Keratinocyte (primary cell): Measurements from ENCODE around the gene DLX3. TPM values are rescaled to one million over a fixed set of nuclear protein-coding genes. Genes with fewer than 3 reads are reported as not detected.
A peak's percentile ranks its signal among the peaks of the same experiment; 100 is the strongest.

Experiments
- DNase-seq: peaks from one replicate; pipeline ENCODE4 v3.0.0-alpha.2; 2011; ENCODE audit warnings: low read depth, missing footprints, low spot score
- FAIRE-seq: peaks from 2 replicates; lab custom pipeline; 2011; peaks lifted over from hg19 to GRCh38; lab: Jason Lieb, UNC
- H2AFZ ChIP-seq: 2 replicates; pipeline ENCODE4 v1.6.0; 2012; ENCODE audit warnings: low read length, control low read depth, inconsistent platforms; ENCODE audit not compliant: control insufficient read depth
- H3K27ac ChIP-seq: 2 replicates; pipeline ENCODE4 v1.5.1; 2011; ENCODE audit warnings: low read length; ENCODE audit not compliant: control insufficient read depth, insufficient read depth
- H3K27me3 ChIP-seq: 3 replicates; pipeline ENCODE4 v1.6.0; 2011; ENCODE audit warnings: low read length; ENCODE audit not compliant: control insufficient read depth, insufficient read depth; ENCODE audit errors: extremely low read depth
- H3K36me3 ChIP-seq, 2 experiments: 2 replicates in 1 of 2; 3 replicates in 1 of 2; pipeline ENCODE4 v1.5.1; 2011; ENCODE audit warnings: low read length in 2 of 2, mild to moderate bottlenecking in 1 of 2; ENCODE audit not compliant: control insufficient read depth in 2 of 2, insufficient read depth in 2 of 2; ENCODE audit errors: extremely low read depth in 1 of 2
- H3K4me1 ChIP-seq: 3 replicates; pipeline ENCODE4 v1.5.1; 2011; ENCODE audit warnings: low read length; ENCODE audit not compliant: control insufficient read depth, insufficient read depth; ENCODE audit errors: extremely low read depth
- H3K4me2 ChIP-seq: 3 replicates; pipeline ENCODE4 v1.6.0; 2011; ENCODE audit warnings: low read depth, low read length; ENCODE audit not compliant: control insufficient read depth, insufficient read depth; ENCODE audit errors: extremely low read depth
- H3K4me3 ChIP-seq, 3 experiments: fragments of 200-600 bp in 1 of 3; sonication (generic) in 1 of 3; 2 replicates in 2 of 3; 3 replicates in 1 of 3; pipeline ENCODE4 v1.5.1; 2011 to 2016; ENCODE audit warnings: low read length in 3 of 3, mild to moderate bottlenecking in 3 of 3, control low read depth in 2 of 3, inconsistent platforms in 1 of 3, low read depth in 1 of 3, mixed read lengths in 1 of 3, mixed run types in 1 of 3, moderate library complexity in 1 of 3; ENCODE audit not compliant: control insufficient read depth in 2 of 3, insufficient read depth in 2 of 3; ENCODE audit errors: extremely low read depth in 1 of 3
- H3K79me2 ChIP-seq: 2 replicates; pipeline ENCODE4 v1.6.0; 2012; ENCODE audit warnings: low read length; ENCODE audit not compliant: control insufficient read depth, insufficient read depth
- H3K9ac ChIP-seq: 3 replicates; pipeline ENCODE4 v1.6.0; 2011; ENCODE audit warnings: low read length; ENCODE audit not compliant: control insufficient read depth, insufficient read depth; ENCODE audit errors: extremely low read depth
- H3K9me1 ChIP-seq: 3 replicates; pipeline ENCODE4 v1.6.0; 2011; ENCODE audit warnings: low read length; ENCODE audit not compliant: control insufficient read depth, insufficient read depth; ENCODE audit errors: extremely low read depth
- H3K9me3 ChIP-seq: 2 replicates; pipeline ENCODE4 v1.5.1; 2012; ENCODE audit warnings: low read depth, low read length; ENCODE audit not compliant: control insufficient read depth
- H4K20me1 ChIP-seq: 3 replicates; pipeline ENCODE4 v1.6.0; 2011; ENCODE audit warnings: low read length; ENCODE audit not compliant: control insufficient read depth, insufficient read depth; ENCODE audit errors: extremely low read depth
- EZH2 ChIP-seq: IDR thresholded peaks from one replicate; pipeline ENCODE4 v1.6.1; 2012; ENCODE audit warnings: inconsistent platforms, mild to moderate bottlenecking, low read length, moderate library complexity
- dilution Hi-C: fragments of 300-500 bp; cut with MboI; formaldehyde crosslinking; loops from one replicate; pipeline ENCODE4 v1.7.0; 2020; ENCODE audit warnings: low sequenced_read_pairs; ENCODE audit not compliant: extremely low pct_ligation_motif_present
- polyA plus RNA-seq, 5 experiments: library from polyadenylated mRNA; depleted of rRNA in 3 of 5; stranded (reverse) in 3 of 5; stranded (forward) in 1 of 5; unstranded in 1 of 5; fragments of >200 nt; gene quantifications; 1 replicate in 1 of 5; 2 replicates in 3 of 5; 3 replicates in 1 of 5; pipeline versions ENCODE4 v1.2.1 to v1.2.3, GENCODE V29; 2011 to 2012; ENCODE audit warnings: missing spikeins in 2 of 5, low read depth in 1 of 5, low replicate concordance in 1 of 5
- TF ChIP-seq, protein P1 (sequence below), 3 experiments: IDR thresholded peaks in 1 of 3; conservative IDR thresholded peaks in 1 of 3; optimal IDR thresholded peaks in 1 of 3; 2 replicates in 2 of 3; 3 replicates in 1 of 3; pipeline versions ENCODE3 to v1.5.1; 2011; ENCODE audit warnings: low read length in 3 of 3, mild to moderate bottlenecking in 3 of 3, moderate library complexity in 2 of 3, control low read depth in 1 of 3, inconsistent platforms in 1 of 3; ENCODE audit not compliant: insufficient read depth in 2 of 3; ENCODE audit errors: extremely low read depth in 1 of 3

The DLX3 gene
- polyA plus RNA-seq, 1 donor (not counting 4 experiments of a cell fraction or from before 2014, with no cell fraction given): 0.72 TPM

DNA sequence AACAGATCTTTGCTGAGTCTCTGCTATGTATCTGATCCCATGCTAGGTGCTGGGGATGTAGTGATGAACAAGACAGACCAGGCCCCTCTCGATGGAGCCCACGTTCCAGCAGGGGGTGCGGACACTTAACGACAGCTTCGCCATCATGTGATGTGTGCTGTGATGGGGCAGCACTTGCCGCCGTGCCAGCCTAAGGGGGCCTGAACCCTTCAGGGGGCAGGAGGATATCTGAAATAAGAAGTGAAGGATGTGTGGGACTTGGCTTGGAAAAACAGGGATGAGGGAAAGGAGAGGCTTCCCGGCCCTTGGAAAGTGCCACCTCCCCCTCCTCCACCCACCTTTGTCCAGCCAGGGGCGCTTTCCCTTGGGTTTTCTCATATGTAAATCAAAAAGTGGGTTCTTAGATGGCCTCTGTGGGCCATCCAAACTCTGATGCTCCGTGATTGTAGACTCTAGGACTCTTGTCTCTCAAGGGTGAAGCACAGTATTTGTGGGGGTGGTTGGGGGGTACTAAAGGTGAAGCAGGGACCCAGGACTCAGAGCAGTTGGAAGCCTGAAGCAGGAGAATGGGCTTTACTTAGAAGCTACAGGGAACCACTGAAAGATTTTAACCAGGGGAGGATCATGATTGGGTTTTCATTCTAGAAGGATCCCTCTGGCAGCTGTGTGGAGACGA, 4.0 kb upstream of the DLX3 start:
- no peak overlapping the region for H2AFZ ChIP-seq
- no peaks in the 10 kb centered on the region for H3K36me3 ChIP-seq
- H3K4me2 ChIP-seq: peak overlapping the region; percentile 56
- H3K27ac ChIP-seq: no peak overlapping the region
- TF ChIP-seq, protein P1, sequence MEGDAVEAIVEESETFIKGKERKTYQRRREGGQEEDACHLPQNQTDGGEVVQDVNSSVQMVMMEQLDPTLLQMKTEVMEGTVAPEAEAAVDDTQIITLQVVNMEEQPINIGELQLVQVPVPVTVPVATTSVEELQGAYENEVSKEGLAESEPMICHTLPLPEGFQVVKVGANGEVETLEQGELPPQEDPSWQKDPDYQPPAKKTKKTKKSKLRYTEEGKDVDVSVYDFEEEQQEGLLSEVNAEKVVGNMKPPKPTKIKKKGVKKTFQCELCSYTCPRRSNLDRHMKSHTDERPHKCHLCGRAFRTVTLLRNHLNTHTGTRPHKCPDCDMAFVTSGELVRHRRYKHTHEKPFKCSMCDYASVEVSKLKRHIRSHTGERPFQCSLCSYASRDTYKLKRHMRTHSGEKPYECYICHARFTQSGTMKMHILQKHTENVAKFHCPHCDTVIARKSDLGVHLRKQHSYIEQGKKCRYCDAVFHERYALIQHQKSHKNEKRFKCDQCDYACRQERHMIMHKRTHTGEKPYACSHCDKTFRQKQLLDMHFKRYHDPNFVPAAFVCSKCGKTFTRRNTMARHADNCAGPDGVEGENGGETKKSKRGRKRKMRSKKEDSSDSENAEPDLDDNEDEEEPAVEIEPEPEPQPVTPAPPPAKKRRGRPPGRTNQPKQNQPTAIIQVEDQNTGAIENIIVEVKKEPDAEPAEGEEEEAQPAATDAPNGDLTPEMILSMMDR (optimal IDR thresholded peaks at IDR 0.05 in 1 of 3, IDR thresholded peaks at IDR 0.05 in 1 of 3, conservative IDR thresholded peaks at IDR 0.05 in 1 of 3; ENCODE audit: extremely low read depth in 1 of 3, insufficient read depth in 2 of 3, low read length in 3 of 3): no peak
- TF ChIP-seq EZH2: no peak
- no peaks in the 10 kb centered on the region for H3K9me3 ChIP-seq
- peaks cover 59% of the 10 kb centered on the region for H3K27me3 ChIP-seq
- H3K9ac ChIP-seq: no peak overlapping the region
- H3K9me1 ChIP-seq: no peaks in the 10 kb centered on the region
- dilution Hi-C loops: loop anchor here (10.0 kb wide), 1 partner anchor 114 kb away; no protein-coding TSS in a partner anchor
- H3K4me1 ChIP-seq: peaks cover 28% of the 10 kb centered on the region
- no peaks in the 10 kb centered on the region for H3K79me2 ChIP-seq
- H4K20me1 ChIP-seq: no peaks in the 10 kb centered on the region
- no peak overlapping the region for H3K4me3 ChIP-seq
- no peak for DNase-seq
- no peak for FAIRE-seq

DNA sequence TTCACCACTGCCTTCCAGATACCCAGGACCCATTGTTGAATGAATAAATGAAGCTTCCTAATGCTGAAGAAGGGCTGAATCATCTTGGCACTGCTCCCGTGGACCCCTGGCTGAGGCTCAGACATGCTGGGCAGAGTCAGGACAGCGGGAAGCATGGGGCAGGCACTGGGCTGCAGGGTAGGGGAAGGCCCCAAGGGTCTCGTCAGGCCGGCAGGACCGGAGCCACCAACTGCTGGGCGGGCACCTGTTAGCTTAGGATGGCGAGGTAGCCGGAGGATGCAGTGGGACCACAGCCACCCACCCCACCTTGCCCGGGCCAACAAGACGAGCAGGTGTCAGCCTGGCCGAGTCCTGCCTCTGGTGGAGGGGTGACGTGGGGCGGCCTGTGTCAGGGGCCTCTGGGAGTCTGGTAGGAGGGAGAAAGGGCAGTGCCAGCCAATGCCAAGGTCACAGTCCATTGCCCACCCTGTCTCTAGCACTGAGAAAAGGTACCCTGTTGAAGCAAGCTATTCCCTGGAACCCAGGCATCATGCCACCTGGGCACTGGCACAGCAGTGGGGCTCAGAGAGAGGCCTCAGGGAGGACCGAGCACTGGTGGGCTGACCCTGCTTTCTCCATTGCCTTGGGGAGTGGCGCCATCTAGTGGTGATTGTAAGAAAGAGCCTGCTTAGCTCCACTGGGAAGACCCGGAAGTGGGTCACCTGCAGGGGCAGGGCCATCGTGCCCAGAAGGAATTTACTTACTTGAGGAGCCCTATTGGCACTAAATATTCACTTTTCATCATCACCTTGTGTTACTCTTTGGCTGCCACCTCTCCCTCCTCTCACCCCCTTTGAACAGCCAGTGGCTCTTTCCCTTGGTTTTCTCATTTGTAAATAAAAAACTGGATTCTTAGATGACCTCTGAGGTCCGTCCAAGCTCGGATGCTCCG, 3.0 kb upstream of the DLX3 start:
- Histone ChIP-seq H3K27ac (no peak overlapping the region), H4K20me1 (no peaks in the 10 kb centered on the region), H3K36me3 (no peaks in the 10 kb centered on the region), H3K79me2 (no peaks in the 10 kb centered on the region), H3K9me3 (no peaks in the 10 kb centered on the region), H2AFZ (peak overlapping the region; percentile 45), H3K9me1 (no peaks in the 10 kb centered on the region), H3K4me3 (no peak overlapping the region), H3K4me2 (peak overlapping the region; percentile 56), H3K4me1 (peaks cover 33% of the 10 kb centered on the region), H3K9ac (no peak overlapping the region), H3K27me3 (peaks cover 59% of the 10 kb centered on the region)
- TF ChIP-seq EZH2: no peak
- TF ChIP-seq, protein P1 (optimal IDR thresholded peaks at IDR 0.05 in 1 of 3, IDR thresholded peaks at IDR 0.05 in 1 of 3, conservative IDR thresholded peaks at IDR 0.05 in 1 of 3; ENCODE audit: extremely low read depth in 1 of 3, insufficient read depth in 2 of 3, low read length in 3 of 3): peak; percentile 84 to 96 (median 85)
- dilution Hi-C loops: loop anchor here (10.0 kb wide), 1 partner anchor 113 kb away; no protein-coding TSS in a partner anchor
- no peak for DNase-seq
- FAIRE-seq: peak; percentile 73
